ENCODE results near the gene CHSY1. TPM values are rescaled to one million over a fixed set of nuclear protein-coding genes. Genes with fewer than 3 reads are reported as not detected.

CHSY1 gene
- total RNA-seq, 1 experiment from 2014 or later = 59.1 TPM

DNA sequence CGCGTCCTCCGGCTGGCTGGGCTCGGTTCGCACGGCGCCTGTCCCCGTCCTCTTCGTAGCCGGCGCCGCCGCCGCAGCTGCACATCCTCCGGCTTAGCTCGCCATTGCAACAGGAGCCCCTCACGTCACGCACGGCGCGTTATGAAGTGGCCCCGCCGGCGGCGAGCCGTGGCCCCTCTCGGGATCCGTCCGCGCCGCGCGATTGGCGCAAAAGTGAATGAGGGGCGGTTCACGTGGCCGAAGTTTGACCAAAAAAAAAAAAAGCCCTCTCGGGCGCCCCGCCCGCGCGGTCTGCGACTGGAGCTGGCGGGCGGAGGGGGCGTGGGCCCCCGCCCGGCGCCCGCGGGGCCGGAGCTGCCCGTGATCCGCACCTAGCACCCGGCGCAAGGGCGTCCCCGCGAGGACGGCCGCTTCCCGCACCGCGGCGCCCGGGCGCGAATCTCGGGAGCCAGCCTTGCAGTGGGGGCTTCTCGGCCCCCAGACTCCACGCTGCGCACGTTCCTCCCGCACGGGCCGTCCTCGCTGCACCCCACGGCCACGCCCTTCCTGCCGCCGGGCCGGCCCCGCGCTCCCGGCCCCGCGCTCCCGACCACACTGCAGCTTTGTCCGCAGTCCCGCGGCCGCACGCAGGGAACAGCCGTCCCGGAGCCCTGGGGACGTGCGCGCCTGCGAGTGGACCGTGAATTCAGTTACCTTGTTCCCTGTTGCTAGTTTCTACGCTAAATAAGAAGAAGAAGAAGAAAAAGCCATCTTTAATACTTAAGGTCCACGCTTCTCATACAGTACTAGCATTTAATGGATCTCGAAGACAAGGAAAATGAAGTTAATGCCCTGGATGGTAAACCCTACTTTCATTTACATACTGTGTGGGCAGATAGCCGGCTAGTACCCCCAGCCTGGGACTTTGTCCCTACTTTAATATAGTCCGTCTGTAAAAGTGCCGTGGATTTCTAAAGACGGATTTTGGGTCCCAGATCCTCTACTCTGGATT lies at the start of gene CHSY1 (continued):
- TF ChIP-seq ARID4B (CRISPR knock-in tag; IDR thresholded peaks at IDR 0.05; ENCODE audit: borderline replicate concordance) = peak; percentile 74; the same call in 1 of the 2 replicates

DNA sequence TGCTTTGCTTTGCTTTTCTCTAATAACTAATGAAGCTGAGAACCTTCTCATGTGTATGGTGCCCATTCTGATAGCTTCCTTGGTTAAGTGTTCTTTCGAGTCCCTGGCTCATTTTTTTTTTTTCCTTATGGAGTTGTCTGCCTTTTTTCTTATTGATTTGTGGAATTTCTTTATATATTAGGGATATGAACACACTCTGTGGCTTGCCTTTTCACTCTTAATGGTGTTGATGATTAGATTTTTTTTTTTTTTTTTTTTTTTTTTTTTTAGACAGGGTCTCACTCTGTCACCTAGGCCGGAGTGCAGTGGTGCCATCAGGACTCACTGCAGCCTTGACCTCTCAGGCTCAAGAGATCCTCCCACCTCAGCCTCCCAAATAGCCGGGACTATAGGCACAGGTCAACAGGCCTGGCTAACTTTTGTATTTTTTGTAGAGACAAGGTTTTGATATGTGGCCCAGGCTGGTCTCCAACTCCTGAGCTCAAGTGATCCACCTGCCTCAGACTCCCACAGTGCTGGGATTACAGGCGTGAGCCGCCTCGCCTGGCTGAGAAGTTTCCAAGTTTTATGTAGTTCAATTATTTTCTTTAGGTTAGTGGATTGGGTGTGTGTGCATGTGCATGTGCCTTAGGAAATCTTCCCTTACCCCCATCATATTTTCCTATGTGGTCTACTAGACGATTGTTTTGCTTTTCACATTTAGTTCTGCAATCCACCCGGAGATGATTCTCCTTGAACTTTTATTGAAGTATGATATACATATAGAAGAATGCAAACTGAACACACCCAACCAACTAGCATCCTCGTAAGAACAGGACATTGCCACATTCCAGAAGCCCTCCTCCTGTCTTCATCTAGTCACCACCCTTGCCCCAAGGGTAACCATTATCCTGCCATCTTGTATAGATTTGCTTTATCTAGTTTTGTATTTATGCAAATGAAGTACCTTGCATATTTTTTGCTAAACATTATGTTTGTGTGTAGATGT lies 44.9 kb upstream of the CHSY1 start:
- Mint-ChIP-seq H3K36me3 (peaks cover 6% of the 10 kb centered on the region; the same call in 1 of the 2 replicates), H3K9me3 (no peaks in the 10 kb centered on the region), H3K4me3 (peak overlapping the region; percentile 96), H3K27me3 (ENCODE audit: low read depth) (no peaks in the 10 kb centered on the region; the same call in 1 of the 2 replicates), H3K27ac (no peak overlapping the region), H3K4me1 (peaks cover 17% of the 10 kb centered on the region)
- DNase-seq (ENCODE audit: low spot score) (no peak), ATAC-seq (no peak)
- CTCF ChIA-PET = interaction anchor here (0.8 kb wide), 1 partner anchor 359 kb away, joined by 3 read pairs; no protein-coding TSS in a partner anchor
- POLR2A ChIA-PET = interaction anchor here (0.7 kb wide), 1 partner anchor 182 kb away, joined by 3 read pairs; no protein-coding TSS in a partner anchor
- TF ChIP-seq ZNF232 (CRISPR knock-in tag; IDR thresholded peaks at IDR 0.05) = no peak
- TF ChIP-seq, protein P1, sequence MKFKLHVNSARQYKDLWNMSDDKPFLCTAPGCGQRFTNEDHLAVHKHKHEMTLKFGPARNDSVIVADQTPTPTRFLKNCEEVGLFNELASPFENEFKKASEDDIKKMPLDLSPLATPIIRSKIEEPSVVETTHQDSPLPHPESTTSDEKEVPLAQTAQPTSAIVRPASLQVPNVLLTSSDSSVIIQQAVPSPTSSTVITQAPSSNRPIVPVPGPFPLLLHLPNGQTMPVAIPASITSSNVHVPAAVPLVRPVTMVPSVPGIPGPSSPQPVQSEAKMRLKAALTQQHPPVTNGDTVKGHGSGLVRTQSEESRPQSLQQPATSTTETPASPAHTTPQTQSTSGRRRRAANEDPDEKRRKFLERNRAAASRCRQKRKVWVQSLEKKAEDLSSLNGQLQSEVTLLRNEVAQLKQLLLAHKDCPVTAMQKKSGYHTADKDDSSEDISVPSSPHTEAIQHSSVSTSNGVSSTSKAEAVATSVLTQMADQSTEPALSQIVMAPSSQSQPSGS (CRISPR knock-in tag; IDR thresholded peaks at IDR 0.05; ENCODE audit: borderline replicate concordance, low read depth) = no peak

DNA sequence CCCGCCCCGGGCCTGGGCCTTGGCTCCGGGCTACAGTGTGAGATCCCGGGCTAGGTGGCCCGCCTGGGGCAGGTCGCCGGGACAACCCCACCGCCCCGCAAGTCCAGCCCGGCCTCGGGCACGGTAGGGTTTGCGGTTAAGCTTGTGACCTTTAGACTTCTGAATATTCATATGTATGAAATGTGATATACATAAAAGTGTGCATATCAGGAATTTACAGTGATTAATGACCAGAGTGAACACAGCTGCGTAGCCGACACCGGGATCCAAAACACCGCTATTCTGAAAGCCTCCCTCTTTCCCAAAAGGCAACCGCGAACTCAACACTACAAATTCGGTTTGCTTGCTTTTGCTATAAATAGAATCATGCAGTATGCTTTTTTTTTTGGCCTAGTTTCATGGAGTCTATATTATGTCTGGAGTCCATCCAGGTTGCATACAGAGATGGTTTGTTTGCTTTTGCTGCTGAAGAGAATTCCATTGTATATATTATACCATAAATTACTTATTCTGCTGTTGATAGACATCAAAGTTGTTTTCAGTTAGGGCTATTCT lies 43.8 kb upstream of the CHSY1 start:
- CTCF ChIA-PET = interaction anchor here (1.4 to 2.0 kb wide), 2 partner anchors 25 to 359 kb away, joined by 4 to 9 read pairs; no protein-coding TSS in a partner anchor
- no peak for DNase-seq (ENCODE audit: low spot score)
- POLR2A ChIA-PET = interaction anchor here (0.7 to 1.1 kb wide), 4 partner anchors 25 to 357 kb away, joined by 3 read pairs; no protein-coding TSS in a partner anchor
- Mint-ChIP-seq H3K27ac (no peak overlapping the region), H3K4me3 (peak overlapping the region; percentile 96), H3K4me1 (peaks cover 17% of the 10 kb centered on the region), H3K9me3 (no peaks in the 10 kb centered on the region), H3K36me3 (peaks cover 9% of the 10 kb centered on the region; the same call in 1 of the 2 replicates), H3K27me3 (ENCODE audit: low read depth) (no peaks in the 10 kb centered on the region; the same call in 1 of the 2 replicates)
- TF ChIP-seq, protein P2, sequence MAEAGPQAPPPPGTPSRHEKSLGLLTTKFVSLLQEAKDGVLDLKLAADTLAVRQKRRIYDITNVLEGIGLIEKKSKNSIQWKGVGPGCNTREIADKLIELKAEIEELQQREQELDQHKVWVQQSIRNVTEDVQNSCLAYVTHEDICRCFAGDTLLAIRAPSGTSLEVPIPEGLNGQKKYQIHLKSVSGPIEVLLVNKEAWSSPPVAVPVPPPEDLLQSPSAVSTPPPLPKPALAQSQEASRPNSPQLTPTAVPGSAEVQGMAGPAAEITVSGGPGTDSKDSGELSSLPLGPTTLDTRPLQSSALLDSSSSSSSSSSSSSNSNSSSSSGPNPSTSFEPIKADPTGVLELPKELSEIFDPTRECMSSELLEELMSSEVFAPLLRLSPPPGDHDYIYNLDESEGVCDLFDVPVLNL (CRISPR knock-in tag; IDR thresholded peaks at IDR 0.05; ENCODE audit: borderline replicate concordance, low read depth) = no peak
- TF ChIP-seq EMX1 (CRISPR knock-in tag; IDR thresholded peaks at IDR 0.05) (no peak), ZBTB43 (CRISPR knock-in tag; IDR thresholded peaks at IDR 0.05) (no peak), MYBL2 (CRISPR knock-in tag; IDR thresholded peaks at IDR 0.05) (no peak)
- TF ChIP-seq, protein P3, sequence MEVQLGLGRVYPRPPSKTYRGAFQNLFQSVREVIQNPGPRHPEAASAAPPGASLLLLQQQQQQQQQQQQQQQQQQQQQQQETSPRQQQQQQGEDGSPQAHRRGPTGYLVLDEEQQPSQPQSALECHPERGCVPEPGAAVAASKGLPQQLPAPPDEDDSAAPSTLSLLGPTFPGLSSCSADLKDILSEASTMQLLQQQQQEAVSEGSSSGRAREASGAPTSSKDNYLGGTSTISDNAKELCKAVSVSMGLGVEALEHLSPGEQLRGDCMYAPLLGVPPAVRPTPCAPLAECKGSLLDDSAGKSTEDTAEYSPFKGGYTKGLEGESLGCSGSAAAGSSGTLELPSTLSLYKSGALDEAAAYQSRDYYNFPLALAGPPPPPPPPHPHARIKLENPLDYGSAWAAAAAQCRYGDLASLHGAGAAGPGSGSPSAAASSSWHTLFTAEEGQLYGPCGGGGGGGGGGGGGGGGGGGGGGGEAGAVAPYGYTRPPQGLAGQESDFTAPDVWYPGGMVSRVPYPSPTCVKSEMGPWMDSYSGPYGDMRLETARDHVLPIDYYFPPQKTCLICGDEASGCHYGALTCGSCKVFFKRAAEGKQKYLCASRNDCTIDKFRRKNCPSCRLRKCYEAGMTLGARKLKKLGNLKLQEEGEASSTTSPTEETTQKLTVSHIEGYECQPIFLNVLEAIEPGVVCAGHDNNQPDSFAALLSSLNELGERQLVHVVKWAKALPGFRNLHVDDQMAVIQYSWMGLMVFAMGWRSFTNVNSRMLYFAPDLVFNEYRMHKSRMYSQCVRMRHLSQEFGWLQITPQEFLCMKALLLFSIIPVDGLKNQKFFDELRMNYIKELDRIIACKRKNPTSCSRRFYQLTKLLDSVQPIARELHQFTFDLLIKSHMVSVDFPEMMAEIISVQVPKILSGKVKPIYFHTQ (CRISPR knock-in tag; IDR thresholded peaks at IDR 0.05) = no peak
- peak; percentile 73 for ATAC-seq

Measured in WTC11 (cell line).